Ascending aorta (tissue), 2 donors: Measurements from ENCODE around the gene COL20A1. TPM values are rescaled to one million over a fixed set of nuclear protein-coding genes. Genes with fewer than 3 reads are reported as not detected.

Source experiments
- DNase-seq, 2 donors: peaks; one replicate each; pipeline ENCODE4 v3.0.0-alpha.2; 2019; ENCODE audit warnings: low spot score in 2 of 2
- H3K27ac ChIP-seq, 2 donors: fragments of 200-600 bp; sonication (generic); one replicate each; pipeline ENCODE4 v1.5.1; 2016 to 2017; ENCODE audit warnings: mild to moderate bottlenecking in 1 of 2
- H3K27me3 ChIP-seq: fragments of 200-600 bp; sonication (generic); one replicate; pipeline ENCODE4 v1.5.1; 2017
- H3K36me3 ChIP-seq, 2 donors: fragments of 200-600 bp; sonication (generic); one replicate each; pipeline ENCODE4 v1.5.1; 2016
- H3K4me1 ChIP-seq, 2 donors: fragments of 200-600 bp; sonication (generic); one replicate each; pipeline ENCODE4 v1.5.1; 2016 to 2017; ENCODE audit warnings: mild to moderate bottlenecking in 1 of 2
- H3K4me3 ChIP-seq, 2 donors: fragments of 200-600 bp; sonication (generic); one replicate each; pipeline ENCODE4 v1.5.1; 2016 to 2017; ENCODE audit warnings: mild to moderate bottlenecking in 1 of 2
- H3K9me3 ChIP-seq, 2 donors: fragments of 200-600 bp; sonication (generic); one replicate each; pipeline ENCODE4 v1.5.1; 2016
- CTCF ChIP-seq, 3 experiments: fragments of 200-600 bp in 2 of 3; fragments of 450-650 bp in 1 of 3; sonication (generic) in 2 of 3; IDR thresholded peaks; one replicate each; pipeline ENCODE4 v1.5.1; 2016 to 2019; ENCODE audit warnings: antibody characterized with exemption in 3 of 3, mild to moderate bottlenecking in 1 of 3, moderate library complexity in 1 of 3
- intact Hi-C: fragments of 100-400 bp; cut with DNase I; formaldehyde crosslinking; loops from one replicate; pipeline ENCODE4 v1.15.1; 2023
- total RNA-seq: library from RNA; depleted of rRNA; stranded (reverse); fragments of >200 nt; gene quantifications from one replicate; pipeline ENCODE4 v1.1.0, GENCODE V29; 2016

The COL20A1 gene
- total RNA-seq, 1 donor from 2014 or later: not detected

DNA sequence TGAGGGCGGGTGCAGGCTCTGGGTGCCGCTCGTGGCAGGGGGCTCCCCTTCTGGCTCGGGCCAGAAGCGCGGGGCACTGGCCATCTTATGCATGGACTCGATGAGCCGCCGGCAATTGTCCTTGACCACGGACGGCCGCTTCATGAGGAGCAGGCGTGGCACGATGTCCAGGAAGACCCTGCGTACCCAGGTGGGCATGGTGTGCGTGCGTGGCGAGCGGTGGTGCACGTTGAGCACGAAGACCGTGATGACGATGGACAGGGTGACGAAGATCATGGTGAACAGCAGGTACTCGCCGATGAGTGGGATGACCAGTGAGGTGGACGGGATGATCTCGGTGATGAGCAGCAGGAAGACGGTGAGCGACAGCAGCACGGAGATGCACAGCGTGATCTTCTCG, 57.2 kb downstream of the COL20A1 start:
- Histone ChIP-seq H3K9me3 (no peaks in the 10 kb centered on the region), H3K27ac (no peak overlapping the region), H3K4me1 (no peaks in the 10 kb centered on the region), H3K36me3 (no peaks in the 10 kb centered on the region), H3K4me3 (no peak overlapping the region), H3K27me3 (peaks cover 6% of the 10 kb centered on the region)
- no peak for DNase-seq
- no peak for TF ChIP-seq CTCF (IDR thresholded peaks at IDR 0.05)
- intact Hi-C loops: no loop called here

GRCh38 chr20:63350597-63351325, 57.8 kb downstream of the COL20A1 start:
- DNase-seq: no peak
- intact Hi-C loops: no loop called here
- H3K9me3 ChIP-seq: no peaks in the 10 kb centered on the region
- H3K27me3 ChIP-seq: peaks cover 6% of the 10 kb centered on the region
- no peaks in the 10 kb centered on the region for H3K36me3 ChIP-seq
- H3K4me1 ChIP-seq: no peaks in the 10 kb centered on the region
- no peak overlapping the region for H3K27ac ChIP-seq
- no peak for TF ChIP-seq CTCF (IDR thresholded peaks at IDR 0.05)
- H3K4me3 ChIP-seq: no peak overlapping the region

- H3K36me3 ChIP-seq: no peaks in the 10 kb centered on the region
- H3K27me3 ChIP-seq: peaks cover 6% of the 10 kb centered on the region
- intact Hi-C loops: no loop called here
Observed at GRCh38 chr20:63351326-63351700, 58.3 kb downstream of the COL20A1 start.

GRCh38 chr20:63351811-63352591, 59.0 kb downstream of the COL20A1 start:
- Histone ChIP-seq H3K9me3 (no peaks in the 10 kb centered on the region), H3K27me3 (peaks cover 6% of the 10 kb centered on the region), H3K4me3 (no peak overlapping the region), H3K4me1 (no peaks in the 10 kb centered on the region), H3K36me3 (no peaks in the 10 kb centered on the region), H3K27ac (no peak overlapping the region)
- TF ChIP-seq CTCF (IDR thresholded peaks at IDR 0.05): no peak
- no peak for DNase-seq
- intact Hi-C loops: no loop called here

More at GRCh38 chr20:63351326-63351700, 58.3 kb downstream of the COL20A1 start:
- DNase-seq: no peak
- no peak overlapping the region for H3K4me3 ChIP-seq
- TF ChIP-seq CTCF (IDR thresholded peaks at IDR 0.05): no peak
- no peak overlapping the region for H3K27ac ChIP-seq
- no peaks in the 10 kb centered on the region for H3K9me3 ChIP-seq
- no peaks in the 10 kb centered on the region for H3K4me1 ChIP-seq

GRCh38 chr20:63352811-63353221, 59.8 kb downstream of the COL20A1 start:
- H3K9me3 ChIP-seq: no peaks in the 10 kb centered on the region
- intact Hi-C loops: no loop called here
- TF ChIP-seq CTCF (IDR thresholded peaks at IDR 0.05): no peak
- no peak overlapping the region for H3K27ac ChIP-seq
- H3K27me3 ChIP-seq: peaks cover 6% of the 10 kb centered on the region
- H3K4me1 ChIP-seq: no peaks in the 10 kb centered on the region
- DNase-seq: no peak
- H3K36me3 ChIP-seq: no peaks in the 10 kb centered on the region
- no peak overlapping the region for H3K4me3 ChIP-seq
